Stimulated activated naive B cell treated with anti-CD40 and anti-IgM and Interleukin-4, amounts not matched to agents 10 μg/mL and 1 μg/mL and 100 μg/mL, for 72 hours (primary cell): ENCODE data around the gene BTBD6.
"Not testable (repeated sequence)": the region's sequence is repeated elsewhere in the genome, so short reads cannot be mapped to it uniquely, and the experiment has no call there.

Experiments used
- ATAC-seq, 2 donors: fragments of 150-1000 bp; cut with Tn5 transposase; replicated peaks; 2 replicates each; pipeline ENCODE4 v1.10.0; 2021; ENCODE audit warnings: moderate library complexity in 1 of 2
- DNase-seq: peaks from one replicate; pipeline ENCODE4 v3.0.0; 2021
- H3K27ac Mint-ChIP-seq: one replicate; pipeline ENCODE4 v1.8.0; 2022; ENCODE audit warnings: mild to moderate bottlenecking, mixed read lengths
- H3K27me3 Mint-ChIP-seq, 2 donors: one replicate each; pipeline ENCODE4 v1.8.0; 2022; ENCODE audit warnings: mixed read lengths in 2 of 2
- H3K36me3 Mint-ChIP-seq, 2 donors: one replicate each; pipeline ENCODE4 v1.8.0; 2022; ENCODE audit warnings: mixed read lengths in 2 of 2, mild to moderate bottlenecking in 1 of 2
- H3K4me1 Mint-ChIP-seq, 2 donors: one replicate each; pipeline ENCODE4 v1.8.0; 2022; ENCODE audit warnings: mixed read lengths in 2 of 2, mild to moderate bottlenecking in 1 of 2
- H3K4me3 Mint-ChIP-seq, 2 donors: one replicate each; pipeline ENCODE4 v1.8.0; 2022; ENCODE audit warnings: mild to moderate bottlenecking in 2 of 2, mixed read lengths in 2 of 2, moderate library complexity in 1 of 2
- H3K9me3 Mint-ChIP-seq, 2 donors: one replicate each; pipeline ENCODE4 v1.8.0; 2022; ENCODE audit warnings: mixed read lengths in 2 of 2, mild to moderate bottlenecking in 1 of 2

BTBD6 gene

GRCh38 chr14:105279642-105280361 is 31.5 kb downstream of the BTBD6 start:
- Mint-ChIP-seq H3K36me3 (peaks cover 5 to 8% of the 10 kb centered on the region in 2 donors), H3K9me3 (no peaks in the 10 kb centered on the region), H3K4me3 (no peak overlapping the region), H3K27ac (no peak overlapping the region), H3K4me1 (peaks cover 21 to 40% of the 10 kb centered on the region in 2 donors), H3K27me3 (no peaks in the 10 kb centered on the region)
- DNase-seq (no peak), ATAC-seq (no peak)

- no peak overlapping the region for H3K4me3 Mint-ChIP-seq
- no peak overlapping the region for H3K27ac Mint-ChIP-seq
- H3K36me3 Mint-ChIP-seq: peaks cover 10 to 15% of the 10 kb centered on the region in 2 donors
- ATAC-seq: no peak
- H3K27me3 Mint-ChIP-seq: no peaks in the 10 kb centered on the region
- no peaks in the 10 kb centered on the region for H3K9me3 Mint-ChIP-seq
- no peak for DNase-seq
- peaks cover 21 to 41% of the 10 kb centered on the region in 2 donors for H3K4me1 Mint-ChIP-seq
Observed at GRCh38 chr14:105280525-105280924, 32.2 kb downstream of the BTBD6 start.

GRCh38 chr14:105281371-105282097 is 33.2 kb downstream of the BTBD6 start:
- DNase-seq: no peak
- H3K4me3 Mint-ChIP-seq: no peak overlapping the region
- H3K36me3 Mint-ChIP-seq: peaks cover 10 to 20% of the 10 kb centered on the region in 2 donors
- H3K9me3 Mint-ChIP-seq: no peaks in the 10 kb centered on the region
- peaks cover 20 to 44% of the 10 kb centered on the region in 2 donors for H3K4me1 Mint-ChIP-seq
- ATAC-seq: peak; percentile 33 to 46
- peak overlapping the region; percentile 56 for H3K27ac Mint-ChIP-seq
- no peaks in the 10 kb centered on the region for H3K27me3 Mint-ChIP-seq

GRCh38 chr14:105282098-105282725 is 33.9 kb downstream of the BTBD6 start:
- no peaks in the 10 kb centered on the region for H3K9me3 Mint-ChIP-seq
- H3K36me3 Mint-ChIP-seq: peaks cover 10 to 25% of the 10 kb centered on the region in 2 donors
- no peak overlapping the region for H3K27ac Mint-ChIP-seq
- H3K4me1 Mint-ChIP-seq: peaks cover 21 to 44% of the 10 kb centered on the region in 2 donors
- DNase-seq: no peak
- H3K27me3 Mint-ChIP-seq: no peaks in the 10 kb centered on the region
- no peak overlapping the region for H3K4me3 Mint-ChIP-seq
- no peak for ATAC-seq

DNA sequence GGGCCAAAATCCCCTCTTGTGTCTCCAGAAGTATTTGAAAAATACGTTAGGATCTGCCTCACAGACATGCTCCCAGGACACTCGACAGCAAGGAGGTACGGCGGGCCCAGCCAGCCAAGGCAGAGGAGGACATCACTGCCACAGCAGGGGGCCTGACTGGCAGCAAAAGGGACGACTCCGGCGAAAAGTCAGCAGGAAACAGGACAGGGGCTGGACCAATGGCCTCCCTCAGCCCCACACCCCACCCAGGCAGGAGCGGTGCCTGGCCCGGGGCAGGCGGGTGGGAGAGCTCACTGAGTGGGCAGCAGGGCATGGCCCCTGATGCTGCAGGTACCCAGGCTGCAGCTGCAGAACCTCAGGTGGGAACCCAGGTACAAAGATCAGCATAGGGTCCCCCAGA is 34.7 kb downstream of the BTBD6 start:
- Mint-ChIP-seq H3K27ac (no peak overlapping the region), H3K36me3 (peaks cover 10 to 27% of the 10 kb centered on the region in 2 donors), H3K9me3 (no peaks in the 10 kb centered on the region), H3K4me3 (no peak overlapping the region), H3K4me1 (peaks cover 24 to 52% of the 10 kb centered on the region in 2 donors), H3K27me3 (no peaks in the 10 kb centered on the region)
- ATAC-seq (no peak), DNase-seq (no peak)

GRCh38 chr14:105283899-105284298 is 35.6 kb downstream of the BTBD6 start:
- ATAC-seq (peak; percentile 38 to 54), DNase-seq (no peak)
- Mint-ChIP-seq H3K27ac (peak overlapping the region; percentile 65), H3K36me3 (peaks cover 10 to 27% of the 10 kb centered on the region in 2 donors), H3K4me1 (peaks cover 24 to 52% of the 10 kb centered on the region in 2 donors), H3K27me3 (no peaks in the 10 kb centered on the region), H3K4me3 (no peak overlapping the region), H3K9me3 (no peaks in the 10 kb centered on the region)

- ATAC-seq: no peak
- no peak for DNase-seq
- Mint-ChIP-seq H3K9me3 (no peaks in the 10 kb centered on the region), H3K4me3 (no peak overlapping the region), H3K4me1 (peaks cover 26 to 59% of the 10 kb centered on the region in 2 donors), H3K27me3 (no peaks in the 10 kb centered on the region), H3K36me3 (peaks cover 12 to 31% of the 10 kb centered on the region in 2 donors), H3K27ac (no peak overlapping the region)
Observed at GRCh38 chr14:105285174-105285573, 36.8 kb downstream of the BTBD6 start.

GRCh38 chr14:105286759-105287144 is 38.4 kb downstream of the BTBD6 start:
- DNase-seq: no peak
- no peaks in the 10 kb centered on the region for H3K27me3 Mint-ChIP-seq
- H3K9me3 Mint-ChIP-seq: no peaks in the 10 kb centered on the region
- H3K4me1 Mint-ChIP-seq: peaks cover 34 to 71% of the 10 kb centered on the region in 2 donors
- no peak for ATAC-seq
- H3K4me3 Mint-ChIP-seq: no peak overlapping the region
- H3K27ac Mint-ChIP-seq: no peak overlapping the region
- peaks cover 12 to 31% of the 10 kb centered on the region in 2 donors for H3K36me3 Mint-ChIP-seq

DNA sequence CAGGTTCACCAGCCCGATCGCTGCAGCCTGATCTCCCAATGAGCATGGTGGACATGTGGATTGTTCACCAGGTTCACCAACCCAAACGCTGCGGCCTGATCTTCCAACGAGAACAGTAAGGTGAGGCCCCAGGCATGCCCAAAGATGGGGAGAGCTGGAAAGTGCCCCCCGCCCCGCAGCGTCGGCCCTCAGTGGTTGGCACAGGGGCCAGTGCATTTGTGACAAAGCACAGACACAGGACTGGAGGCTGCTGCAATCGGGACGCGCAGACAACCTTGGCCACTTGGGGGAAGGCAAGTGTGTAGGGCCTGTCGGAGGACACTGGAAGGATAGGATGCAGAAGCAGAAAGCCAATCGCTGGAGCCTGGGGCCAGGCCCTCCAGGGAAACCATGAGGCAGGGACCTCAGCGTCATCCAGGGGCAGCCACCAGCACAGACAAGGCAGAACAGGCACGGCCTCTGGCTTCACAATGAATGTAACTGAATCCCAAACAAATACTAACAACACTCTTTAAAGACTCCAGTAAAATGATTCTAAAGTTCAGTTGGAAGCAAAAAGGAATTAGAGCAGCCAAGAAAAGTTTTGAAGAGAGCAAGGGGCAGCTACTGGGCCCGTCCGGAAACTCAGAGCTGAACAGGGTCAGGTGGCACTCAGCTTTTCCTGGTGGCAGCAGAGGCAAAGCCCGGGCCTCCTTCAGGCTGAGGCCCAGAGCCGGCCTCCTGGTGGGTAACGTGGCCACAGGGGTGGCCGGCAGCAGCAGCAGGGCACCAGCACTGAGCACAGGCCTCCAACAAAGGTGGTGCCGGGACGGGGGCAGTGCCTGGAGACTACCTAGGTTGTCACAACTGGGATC is 39.1 kb downstream of the BTBD6 start:
- H3K4me1 Mint-ChIP-seq: peaks cover 31 to 71% of the 10 kb centered on the region in 2 donors
- ATAC-seq (no peak), DNase-seq (no peak)
- no peak overlapping the region for H3K4me3 Mint-ChIP-seq
- no peaks in the 10 kb centered on the region for H3K9me3 Mint-ChIP-seq
- peak overlapping the region; percentile 62 for H3K27ac Mint-ChIP-seq
- H3K27me3 Mint-ChIP-seq: no peaks in the 10 kb centered on the region
- H3K36me3 Mint-ChIP-seq: peaks cover 12 to 27% of the 10 kb centered on the region in 2 donors

- not testable (repeated sequence) for H3K27ac Mint-ChIP-seq, H3K4me3 Mint-ChIP-seq, H3K27me3 Mint-ChIP-seq, H3K9me3 Mint-ChIP-seq, ATAC-seq, DNase-seq
- Mint-ChIP-seq H3K36me3 (peaks cover 12 to 27% of the 10 kb centered on the region in 2 donors), H3K4me1 (peaks cover 35 to 73% of the 10 kb centered on the region in 2 donors)
Observed at GRCh38 chr14:105288936-105289335, 40.6 kb downstream of the BTBD6 start.

DNA sequence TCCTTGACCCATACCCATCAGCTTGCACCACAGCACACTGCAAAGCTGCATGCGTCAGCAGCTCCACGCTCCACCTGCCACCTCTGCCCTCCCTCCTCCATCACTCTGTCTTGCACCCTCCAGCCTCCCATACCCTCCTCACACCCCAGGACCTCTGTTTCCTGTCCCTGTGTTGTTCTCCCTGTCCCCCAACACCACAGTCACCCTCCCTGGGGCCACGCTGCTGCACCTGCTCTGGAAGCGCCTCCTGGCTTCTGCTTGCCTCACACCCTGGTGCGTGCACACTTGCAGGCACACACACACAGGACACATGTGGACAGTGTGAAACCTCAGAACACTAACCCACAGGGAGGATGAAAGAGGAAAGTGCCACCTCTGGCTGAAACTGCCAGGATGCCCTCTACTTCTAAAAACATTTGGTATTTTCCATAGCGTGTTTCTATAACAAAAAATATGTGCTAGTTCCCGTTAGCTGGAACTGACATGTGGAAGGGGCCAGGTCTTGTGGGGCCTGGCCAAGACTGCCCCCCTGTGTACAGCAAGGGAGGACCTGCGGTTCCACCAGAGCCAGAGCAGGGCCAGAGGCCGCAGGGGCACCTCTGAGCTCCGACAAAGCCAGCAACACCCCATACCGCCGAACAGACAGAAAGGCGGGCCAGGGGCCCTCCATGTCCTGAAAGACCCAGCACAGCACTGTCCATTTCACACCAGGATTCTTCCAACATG is 42.5 kb downstream of the BTBD6 start:
- peak; percentile 48 for DNase-seq
- ATAC-seq: peak; percentile 66 to 67
- no peaks in the 10 kb centered on the region for H3K27me3 Mint-ChIP-seq
- H3K9me3 Mint-ChIP-seq: no peaks in the 10 kb centered on the region
- peaks cover 2 to 13% of the 10 kb centered on the region in 2 donors for H3K36me3 Mint-ChIP-seq
- H3K4me1 Mint-ChIP-seq: peaks cover 37 to 67% of the 10 kb centered on the region in 2 donors
- H3K4me3 Mint-ChIP-seq: peak overlapping the region; percentile 33 to 44
- H3K27ac Mint-ChIP-seq: peak overlapping the region; percentile 52

DNA sequence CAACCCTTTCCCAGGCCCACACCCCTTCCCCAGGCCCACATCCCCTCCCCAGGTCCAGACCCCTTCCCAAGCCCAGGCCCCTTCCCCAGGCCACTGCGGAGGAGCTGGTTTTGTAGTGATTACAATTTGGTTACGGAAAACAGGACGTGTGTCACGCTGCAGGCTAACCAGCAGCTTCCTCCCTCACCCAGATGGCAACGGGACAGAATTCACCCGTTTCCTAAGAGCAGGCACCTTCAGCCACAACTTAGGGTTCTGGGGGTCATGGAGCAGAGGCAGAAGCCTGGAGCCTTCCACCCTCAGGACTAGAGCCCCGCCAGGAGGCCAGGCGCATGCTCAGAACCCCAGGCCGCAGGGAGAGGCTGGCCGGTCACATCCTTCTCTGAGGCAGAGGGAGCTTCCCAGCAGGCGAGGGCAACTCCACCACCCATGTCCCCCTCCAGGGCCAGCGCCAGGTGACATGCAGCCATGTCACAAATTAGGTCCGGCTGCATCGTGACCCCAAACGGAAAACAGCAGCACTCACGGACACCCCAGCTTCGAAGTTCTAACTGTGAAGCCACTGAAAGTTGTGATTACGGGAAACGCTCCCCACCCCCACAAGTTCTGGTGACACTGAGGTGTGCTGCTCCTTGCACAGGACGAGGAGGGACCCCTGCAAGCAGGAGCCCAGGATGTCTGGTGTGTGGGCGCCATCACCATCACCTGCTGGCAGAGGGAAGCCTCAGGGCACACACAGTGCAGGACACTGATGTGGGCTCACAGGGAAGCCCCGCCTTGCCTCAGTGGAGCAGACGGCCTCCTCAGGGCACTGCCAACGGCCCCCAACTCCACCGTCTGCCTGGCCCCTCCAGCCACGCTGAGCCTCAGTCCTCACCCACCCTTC is 44.7 kb downstream of the BTBD6 start:
- Mint-ChIP-seq H3K4me1 (peaks cover 33 to 59% of the 10 kb centered on the region in 2 donors), H3K27ac (peak overlapping the region; percentile 65)

More for the DNA sequence above, 44.7 kb downstream of the BTBD6 start:
- DNase-seq: no peak
- H3K27me3 Mint-ChIP-seq: no peaks in the 10 kb centered on the region
- peak; percentile 13 to 21 for ATAC-seq
- H3K9me3 Mint-ChIP-seq: no peaks in the 10 kb centered on the region
- H3K4me3 Mint-ChIP-seq: peak overlapping the region; percentile 59 to 68
- peaks cover 2 to 4% of the 10 kb centered on the region in 2 donors for H3K36me3 Mint-ChIP-seq
